ENCODE data around the gene CROCC2. TPM values are rescaled to one million over a fixed set of nuclear protein-coding genes. Genes with fewer than 3 reads are reported as not detected.

The CROCC2 gene
- total and polyA plus RNA-seq, 2 of the 13 experiments (the other 11 are each of a cell fraction or from before 2014, with no cell fraction given), result not detected

DNA sequence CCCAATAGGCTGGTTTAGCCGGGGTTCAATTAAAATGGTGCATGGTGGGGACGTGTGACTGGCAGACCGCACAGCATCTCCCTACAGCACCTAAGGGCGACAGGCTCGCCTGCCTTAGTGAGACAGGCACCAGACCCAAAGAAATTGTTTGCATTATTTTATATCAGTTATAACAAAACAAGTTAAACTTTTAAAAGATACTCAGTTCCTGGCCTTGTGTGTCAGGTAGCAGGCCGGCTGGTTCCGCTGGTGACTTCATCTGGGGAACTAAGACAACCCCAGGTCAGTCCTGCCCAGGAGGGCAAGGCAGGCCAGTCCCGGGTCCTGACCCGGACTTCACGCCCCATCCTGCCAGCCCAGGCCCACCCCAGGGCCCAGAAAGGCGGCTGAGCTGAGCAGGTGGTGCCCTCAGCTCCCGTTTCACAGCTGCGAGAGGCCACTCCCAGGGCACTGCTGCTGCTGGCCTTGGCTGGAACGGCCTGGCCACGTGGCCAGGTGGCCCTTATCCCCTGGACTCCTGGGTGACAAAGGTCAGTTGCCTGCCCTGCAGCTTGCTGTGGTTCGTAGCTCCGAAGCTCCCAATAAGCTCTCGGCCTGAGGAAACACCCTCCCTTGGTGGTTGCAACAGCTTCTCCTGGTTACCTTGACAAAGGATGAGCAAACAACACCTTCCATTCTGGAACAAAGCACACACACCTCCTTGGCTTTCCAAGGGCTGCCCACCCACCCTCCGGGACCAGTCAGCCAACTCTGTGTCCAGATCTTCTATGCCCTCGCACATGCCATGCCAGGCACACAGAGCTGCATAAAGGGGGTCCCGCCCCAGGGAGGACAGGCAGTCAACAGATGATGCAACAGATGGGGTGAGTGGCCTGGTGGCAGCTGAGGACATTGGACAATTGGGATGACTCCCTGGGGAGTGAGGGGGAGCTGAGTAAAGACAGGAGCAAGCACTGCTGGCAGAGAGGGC is 48.8 kb upstream of the CROCC2 start (continued):
- peak; percentile 95 for TF ChIP-seq RFXAP (CRISPR knock-in tag; IDR thresholded peaks at IDR 0.05; ENCODE audit: borderline replicate concordance)
- peak; percentile 98 for TF ChIP-seq ZFX (CRISPR knock-in tag; IDR thresholded peaks at IDR 0.05; ENCODE audit: low read depth)
- TF ChIP-seq ZNF530 (CRISPR knock-in tag; IDR thresholded peaks at IDR 0.05; ENCODE audit: low read depth), result no peak
- peak; percentile 87 to 94 for TF ChIP-seq EP300 (IDR thresholded peaks at IDR 0.05; ENCODE audit: low read depth in 2 of 2, low read length in 2 of 2)
- peak; percentile 84; the same call in 1 of the 2 replicates for TF ChIP-seq EP300 (CRISPR knock-in tag; IDR thresholded peaks at IDR 0.05; ENCODE audit: borderline replicate concordance)
- TF ChIP-seq SNAPC2 (CRISPR knock-in tag; IDR thresholded peaks at IDR 0.05), result peak; percentile 79
- TF ChIP-seq NBN (conservative IDR thresholded peaks at IDR 0.05), result no peak
- peak; percentile 88; the same call in 1 of the 2 replicates for TF ChIP-seq ZNF17 (CRISPR knock-in tag; IDR thresholded peaks at IDR 0.05)
- TF ChIP-seq MTF2 (CRISPR knock-in tag; IDR thresholded peaks at IDR 0.05; ENCODE audit: borderline replicate concordance), result 0 out of 2 replicates have a peak, but pooled peaks have one; percentile 6
- TF ChIP-seq, protein P1, sequence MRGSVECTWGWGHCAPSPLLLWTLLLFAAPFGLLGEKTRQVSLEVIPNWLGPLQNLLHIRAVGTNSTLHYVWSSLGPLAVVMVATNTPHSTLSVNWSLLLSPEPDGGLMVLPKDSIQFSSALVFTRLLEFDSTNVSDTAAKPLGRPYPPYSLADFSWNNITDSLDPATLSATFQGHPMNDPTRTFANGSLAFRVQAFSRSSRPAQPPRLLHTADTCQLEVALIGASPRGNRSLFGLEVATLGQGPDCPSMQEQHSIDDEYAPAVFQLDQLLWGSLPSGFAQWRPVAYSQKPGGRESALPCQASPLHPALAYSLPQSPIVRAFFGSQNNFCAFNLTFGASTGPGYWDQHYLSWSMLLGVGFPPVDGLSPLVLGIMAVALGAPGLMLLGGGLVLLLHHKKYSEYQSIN (CRISPR knock-in tag; IDR thresholded peaks at IDR 0.05; ENCODE audit: borderline replicate concordance), result no peak
- peak; percentile 99 for TF ChIP-seq DMAP1 (CRISPR knock-in tag; IDR thresholded peaks at IDR 0.05)
- peak; percentile 24; the same call in 1 of the 2 replicates for TF ChIP-seq MEIS1 (CRISPR knock-in tag; IDR thresholded peaks at IDR 0.05; ENCODE audit: borderline replicate concordance)
- peak; percentile 67; the same call in 1 of the 2 replicates for TF ChIP-seq FOXK1 (CRISPR knock-in tag; IDR thresholded peaks at IDR 0.05; ENCODE audit: borderline replicate concordance, low read depth)
- no peak for TF ChIP-seq U2AF1 (optimal IDR thresholded peaks at IDR 0.05; ENCODE audit: low read depth, low read length)
- TF ChIP-seq, protein P2, sequence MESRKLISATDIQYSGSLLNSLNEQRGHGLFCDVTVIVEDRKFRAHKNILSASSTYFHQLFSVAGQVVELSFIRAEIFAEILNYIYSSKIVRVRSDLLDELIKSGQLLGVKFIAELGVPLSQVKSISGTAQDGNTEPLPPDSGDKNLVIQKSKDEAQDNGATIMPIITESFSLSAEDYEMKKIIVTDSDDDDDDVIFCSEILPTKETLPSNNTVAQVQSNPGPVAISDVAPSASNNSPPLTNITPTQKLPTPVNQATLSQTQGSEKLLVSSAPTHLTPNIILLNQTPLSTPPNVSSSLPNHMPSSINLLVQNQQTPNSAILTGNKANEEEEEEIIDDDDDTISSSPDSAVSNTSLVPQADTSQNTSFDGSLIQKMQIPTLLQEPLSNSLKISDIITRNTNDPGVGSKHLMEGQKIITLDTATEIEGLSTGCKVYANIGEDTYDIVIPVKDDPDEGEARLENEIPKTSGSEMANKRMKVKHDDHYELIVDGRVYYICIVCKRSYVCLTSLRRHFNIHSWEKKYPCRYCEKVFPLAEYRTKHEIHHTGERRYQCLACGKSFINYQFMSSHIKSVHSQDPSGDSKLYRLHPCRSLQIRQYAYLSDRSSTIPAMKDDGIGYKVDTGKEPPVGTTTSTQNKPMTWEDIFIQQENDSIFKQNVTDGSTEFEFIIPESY (CRISPR knock-in tag; IDR thresholded peaks at IDR 0.05), result peak; percentile 62; the same call in 1 of the 2 replicates
- TF ChIP-seq RBAK (CRISPR knock-in tag; IDR thresholded peaks at IDR 0.05), result peak; percentile 71; the same call in 1 of the 2 replicates
- peak; percentile 56; the same call in 1 of the 2 replicates for TF ChIP-seq TAF1 (CRISPR knock-in tag; IDR thresholded peaks at IDR 0.05)
- TF ChIP-seq, protein P3, sequence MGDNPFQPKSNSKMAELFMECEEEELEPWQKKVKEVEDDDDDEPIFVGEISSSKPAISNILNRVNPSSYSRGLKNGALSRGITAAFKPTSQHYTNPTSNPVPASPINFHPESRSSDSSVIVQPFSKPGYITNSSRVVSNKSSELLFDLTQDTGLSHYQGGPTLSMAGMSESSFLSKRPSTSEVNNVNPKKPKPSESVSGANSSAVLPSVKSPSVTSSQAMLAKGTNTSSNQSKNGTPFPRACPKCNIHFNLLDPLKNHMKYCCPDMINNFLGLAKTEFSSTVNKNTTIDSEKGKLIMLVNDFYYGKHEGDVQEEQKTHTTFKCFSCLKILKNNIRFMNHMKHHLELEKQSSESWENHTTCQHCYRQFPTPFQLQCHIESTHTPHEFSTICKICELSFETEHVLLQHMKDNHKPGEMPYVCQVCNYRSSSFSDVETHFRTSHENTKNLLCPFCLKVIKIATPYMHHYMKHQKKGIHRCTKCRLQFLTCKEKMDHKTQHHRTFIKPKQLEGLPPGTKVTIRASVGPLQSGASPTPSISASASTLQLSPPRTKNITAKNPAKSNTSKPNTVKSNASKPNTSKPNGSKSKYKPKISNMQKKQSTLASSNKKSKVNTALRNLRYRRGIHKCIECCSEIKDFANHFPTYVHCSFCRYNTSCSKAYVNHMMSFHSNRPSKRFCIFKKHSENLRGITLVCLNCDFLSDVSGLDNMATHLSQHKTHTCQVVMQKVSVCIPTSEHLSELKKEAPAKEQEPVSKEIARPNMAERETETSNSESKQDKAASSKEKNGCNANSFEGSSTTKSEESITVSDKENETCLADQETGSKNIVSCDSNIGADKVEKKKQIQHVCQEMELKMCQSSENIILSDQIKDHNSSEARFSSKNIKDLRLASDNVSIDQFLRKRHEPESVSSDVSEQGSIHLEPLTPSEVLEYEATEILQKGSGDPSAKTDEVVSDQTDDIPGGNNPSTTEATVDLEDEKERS (CRISPR knock-in tag; IDR thresholded peaks at IDR 0.05), result peak; percentile 98
- peak; percentile 38; the same call in 1 of the 2 replicates for TF ChIP-seq MAZ (IDR thresholded peaks at IDR 0.05; ENCODE audit: borderline replicate concordance, low read depth, low read length)
- TF ChIP-seq MAZ (CRISPR knock-in tag; IDR thresholded peaks at IDR 0.05; ENCODE audit: low read depth), result peak; percentile 98; the same call in 1 of the 2 replicates
- TF ChIP-seq ZSCAN30 (CRISPR knock-in tag; IDR thresholded peaks at IDR 0.05), result peak; percentile 88; the same call in 1 of the 2 replicates

Measured in HepG2 (cell line).